GM12864 (cell line): ENCODE results near the gene ELL3.
"Not testable (repeated sequence)": the region's sequence is repeated elsewhere in the genome, so short reads cannot be mapped to it uniquely, and the experiment has no call there.

Source experiments
- DNase-seq: peaks from one replicate; pipeline ENCODE4 v3.0.0-alpha.2; 2011; ENCODE audit warnings: low read depth
- H3K4me3 ChIP-seq: 2 replicates; pipeline ENCODE4 v1.5.1; 2011; ENCODE audit warnings: mild to moderate bottlenecking, low read depth, low read length, control low read depth
- CTCF ChIP-seq: IDR thresholded peaks from 2 replicates; pipeline ENCODE4 v1.5.1; 2011; ENCODE audit warnings: low read depth, mild to moderate bottlenecking, moderate library complexity, low read length, control low read depth, inconsistent platforms; ENCODE audit errors: missing control alignments

The ELL3 gene

GRCh38 chr15:43808435-43808950, 31.7 kb upstream of the ELL3 start:
- no peak for TF ChIP-seq CTCF
- no peak for DNase-seq
- H3K4me3 ChIP-seq, result no peak overlapping the region

GRCh38 chr15:43802676-43803075, 25.9 kb upstream of the ELL3 start:
- H3K4me3 ChIP-seq, DNase-seq: not testable (repeated sequence)

GRCh38 chr15:43800286-43801141, 23.7 kb upstream of the ELL3 start, which contains the start of gene HYPK:
Gene HYPK, plus strand, starts transcription at chr15:43800599. Its CDS starts 24 bp downstream, at chr15:43800623.
- peak within 1 kb of the TSS; percentile 78 for H3K4me3 ChIP-seq
- DNase-seq, result no peak
- no peak for TF ChIP-seq CTCF

GRCh38 chr15:43799945-43800285, 23.1 kb upstream of the ELL3 start, which contains the start of gene SERINC4:
Gene SERINC4, minus strand, starts transcription at chr15:43800220. Its CDS starts 234 bp downstream, at chr15:43799986.
- H3K4me3 ChIP-seq, result peak within 1 kb of the TSS; percentile 78
- DNase-seq, result no peak
- TF ChIP-seq CTCF, result no peak

- H3K4me3 ChIP-seq, result no peak overlapping the region
- no peak for DNase-seq
- no peak for TF ChIP-seq CTCF
Measured at GRCh38 chr15:43799209-43799944, 22.6 kb upstream of the ELL3 start.

- no peak for DNase-seq
- no peak overlapping the region for H3K4me3 ChIP-seq
- no peak for TF ChIP-seq CTCF
Measured at GRCh38 chr15:43796566-43796965, 19.8 kb upstream of the ELL3 start.

GRCh38 chr15:43795997-43796396, 19.2 kb upstream of the ELL3 start:
- no peak for DNase-seq
- H3K4me3 ChIP-seq, result no peak overlapping the region
- no peak for TF ChIP-seq CTCF
